WI38 (cell line): ENCODE data around the gene PSMA7.

Source experiments
- H3K4me3 ChIP-seq: 2 replicates; pipeline ENCODE4 v1.5.1; 2011; ENCODE audit warnings: low read depth, mild to moderate bottlenecking, control low read depth, low read length
- TF ChIP-seq, protein P1 (sequence below): IDR thresholded peaks from 2 replicates; pipeline ENCODE4 v1.5.1; 2012; ENCODE audit warnings: low read depth, mild to moderate bottlenecking, control low read depth, low read length

The PSMA7 gene

DNA sequence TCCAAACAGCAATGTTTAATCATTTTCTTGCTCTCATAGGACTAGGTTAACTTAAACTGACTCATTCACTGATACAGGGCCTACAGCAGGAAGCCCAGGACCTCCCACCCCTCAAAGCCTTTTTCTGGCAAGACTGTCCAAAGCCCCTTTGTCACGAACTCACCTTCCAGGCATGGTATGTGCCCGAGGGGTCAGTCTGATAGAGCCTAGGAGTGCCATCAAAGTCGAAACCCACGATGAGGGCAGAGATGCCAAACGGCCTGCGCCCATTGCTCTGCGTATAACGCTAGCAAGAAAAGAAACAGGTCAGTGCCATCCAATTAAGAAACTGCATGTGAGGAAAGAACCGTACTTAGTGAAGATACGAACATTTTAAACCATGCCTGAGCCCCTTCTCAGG is 4.3 kb downstream of the PSMA7 start:
- TF ChIP-seq, protein P1, sequence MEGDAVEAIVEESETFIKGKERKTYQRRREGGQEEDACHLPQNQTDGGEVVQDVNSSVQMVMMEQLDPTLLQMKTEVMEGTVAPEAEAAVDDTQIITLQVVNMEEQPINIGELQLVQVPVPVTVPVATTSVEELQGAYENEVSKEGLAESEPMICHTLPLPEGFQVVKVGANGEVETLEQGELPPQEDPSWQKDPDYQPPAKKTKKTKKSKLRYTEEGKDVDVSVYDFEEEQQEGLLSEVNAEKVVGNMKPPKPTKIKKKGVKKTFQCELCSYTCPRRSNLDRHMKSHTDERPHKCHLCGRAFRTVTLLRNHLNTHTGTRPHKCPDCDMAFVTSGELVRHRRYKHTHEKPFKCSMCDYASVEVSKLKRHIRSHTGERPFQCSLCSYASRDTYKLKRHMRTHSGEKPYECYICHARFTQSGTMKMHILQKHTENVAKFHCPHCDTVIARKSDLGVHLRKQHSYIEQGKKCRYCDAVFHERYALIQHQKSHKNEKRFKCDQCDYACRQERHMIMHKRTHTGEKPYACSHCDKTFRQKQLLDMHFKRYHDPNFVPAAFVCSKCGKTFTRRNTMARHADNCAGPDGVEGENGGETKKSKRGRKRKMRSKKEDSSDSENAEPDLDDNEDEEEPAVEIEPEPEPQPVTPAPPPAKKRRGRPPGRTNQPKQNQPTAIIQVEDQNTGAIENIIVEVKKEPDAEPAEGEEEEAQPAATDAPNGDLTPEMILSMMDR: no peak
- no peak overlapping the region for H3K4me3 ChIP-seq

DNA sequence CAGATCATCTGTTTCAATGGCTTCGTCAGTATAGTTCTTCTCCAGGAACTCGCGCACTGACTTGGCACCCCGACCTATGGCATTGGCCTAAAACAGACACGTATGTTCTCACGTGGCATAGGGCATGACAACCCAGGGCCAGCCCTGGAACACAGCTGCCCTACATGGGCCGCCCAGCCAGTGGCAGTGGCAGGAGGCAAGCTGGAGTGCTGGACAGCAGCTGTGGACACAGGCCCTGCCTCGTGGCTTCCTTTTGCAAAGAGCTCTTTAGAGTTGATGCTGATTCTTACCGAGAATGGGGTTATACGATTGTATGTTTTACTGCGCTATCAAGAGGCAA is 5.0 kb downstream of the PSMA7 start:
- TF ChIP-seq, protein P1: no peak
- no peak overlapping the region for H3K4me3 ChIP-seq

DNA sequence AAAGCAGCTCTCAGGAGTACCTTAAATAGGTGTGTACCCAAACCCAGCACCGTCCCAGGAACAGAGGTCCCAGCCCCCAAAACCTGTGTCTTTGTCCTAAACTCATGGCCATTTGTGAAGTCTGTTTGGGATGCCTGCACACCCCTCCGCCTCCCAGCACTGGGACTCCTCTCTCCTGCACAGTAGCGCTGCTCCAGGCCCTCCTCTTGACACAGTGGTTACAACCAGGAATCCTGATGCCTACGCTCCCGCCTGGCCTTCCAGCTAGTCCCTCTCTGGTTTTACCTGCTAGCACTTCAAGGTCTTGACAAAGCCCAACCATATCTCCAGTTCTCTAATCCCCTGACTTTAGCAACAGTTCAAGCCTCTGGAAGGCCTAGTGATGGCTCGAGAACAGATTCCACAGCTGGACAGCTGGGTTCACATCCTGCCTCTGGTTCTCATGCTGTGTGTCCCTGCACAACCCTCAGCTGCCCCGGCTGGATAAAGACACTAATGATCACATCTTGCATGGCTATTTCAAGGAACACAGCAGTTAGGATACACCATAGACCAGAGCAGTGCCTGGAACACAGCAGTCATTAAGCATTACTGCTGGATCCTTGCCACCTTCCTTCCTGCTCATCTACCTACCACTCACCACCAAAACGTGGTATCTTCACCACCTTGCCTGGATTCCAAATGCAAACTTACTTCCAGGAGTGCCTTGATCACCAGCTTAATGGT is 5.6 kb downstream of the PSMA7 start:
- TF ChIP-seq, protein P1: no peak
- no peak overlapping the region for H3K4me3 ChIP-seq

DNA sequence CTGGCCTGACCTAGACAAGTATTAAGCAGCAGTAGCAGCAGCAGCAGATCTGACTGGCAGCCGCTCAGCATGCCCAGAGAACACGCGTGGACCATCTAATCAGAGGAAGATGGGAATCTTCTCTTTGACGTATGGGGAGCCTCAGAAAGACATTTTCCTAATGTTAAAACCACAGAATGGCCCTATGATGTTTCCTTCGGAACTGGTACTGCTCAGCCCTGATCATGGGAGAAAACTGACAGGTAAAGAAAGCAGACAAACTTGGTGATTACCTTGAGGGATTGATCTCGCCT is 6.2 kb downstream of the PSMA7 start:
- H3K4me3 ChIP-seq: no peak overlapping the region
- TF ChIP-seq, protein P1: no peak

DNA sequence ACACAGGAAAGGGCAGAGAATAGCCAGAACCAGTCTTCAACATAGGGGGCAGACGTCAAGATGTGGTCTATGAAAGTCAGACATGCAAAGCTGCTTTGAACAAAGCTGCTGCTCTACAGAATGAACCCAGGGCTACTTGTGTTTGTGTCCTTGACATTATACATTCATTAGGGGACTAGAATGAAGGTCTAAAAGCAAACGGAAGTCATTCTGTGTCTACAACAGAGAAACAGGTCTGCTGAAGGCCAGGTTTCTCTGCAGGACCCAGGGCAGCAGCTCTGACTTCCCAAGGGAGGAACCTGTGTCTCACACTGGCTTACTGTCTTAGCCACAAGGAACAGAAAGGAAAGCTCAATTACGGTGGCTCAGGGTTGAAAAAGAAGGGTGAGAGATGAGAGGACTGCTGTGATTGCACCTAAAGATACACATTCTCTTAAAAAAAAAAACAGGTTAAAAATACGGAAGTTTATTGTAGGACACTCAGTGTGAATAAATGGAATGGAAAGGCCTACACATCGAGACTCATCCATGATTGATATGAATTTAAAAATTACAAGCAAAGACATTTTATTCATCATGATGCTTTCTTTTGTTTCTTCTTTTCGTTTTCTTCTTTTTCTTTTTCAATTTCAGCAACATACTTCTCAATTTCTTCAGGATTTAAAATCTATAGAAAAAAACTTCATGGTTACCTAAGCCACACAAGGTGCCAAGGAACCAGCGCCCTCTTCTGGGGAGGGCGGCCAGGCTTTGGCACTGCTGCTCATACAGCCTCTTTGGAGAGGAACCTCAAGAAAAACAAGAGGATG is 6.7 kb downstream of the PSMA7 start:
- no peak overlapping the region for H3K4me3 ChIP-seq
- TF ChIP-seq, protein P1: peak; percentile 84

DNA sequence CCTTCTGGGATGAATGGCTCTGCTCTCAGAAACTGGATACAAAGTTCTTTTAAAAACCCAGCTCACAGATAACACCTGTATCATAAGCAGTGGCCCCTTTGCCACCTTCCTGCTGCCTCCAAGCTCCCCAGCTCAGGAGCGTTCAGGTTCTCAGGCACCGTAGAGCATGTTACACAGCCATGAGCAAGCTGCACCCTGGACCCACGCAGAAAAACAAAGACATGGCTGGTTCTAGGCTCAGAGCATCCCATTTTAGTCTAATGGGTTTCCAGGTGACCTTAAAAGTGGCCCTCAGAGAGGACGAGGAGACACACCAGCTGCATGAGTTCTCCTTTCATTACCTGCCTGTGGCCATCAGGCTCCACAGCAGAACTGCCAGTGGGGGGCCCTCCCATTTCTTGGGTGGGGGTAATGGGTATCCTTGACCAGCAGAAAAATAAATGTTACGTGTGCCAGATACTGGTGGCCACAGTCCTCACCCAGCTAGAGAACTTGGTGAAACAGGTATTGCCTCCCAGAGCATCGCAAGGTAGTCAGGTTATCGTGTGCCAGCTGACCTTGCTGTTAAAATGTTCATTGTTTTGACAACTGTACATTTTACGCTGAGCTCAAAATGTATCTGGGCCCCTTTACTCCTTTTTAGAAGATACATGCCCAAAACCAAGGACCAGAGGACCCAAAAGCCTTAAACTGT is 7.5 kb downstream of the PSMA7 start:
- TF ChIP-seq, protein P1: no peak
- H3K4me3 ChIP-seq: no peak overlapping the region

DNA sequence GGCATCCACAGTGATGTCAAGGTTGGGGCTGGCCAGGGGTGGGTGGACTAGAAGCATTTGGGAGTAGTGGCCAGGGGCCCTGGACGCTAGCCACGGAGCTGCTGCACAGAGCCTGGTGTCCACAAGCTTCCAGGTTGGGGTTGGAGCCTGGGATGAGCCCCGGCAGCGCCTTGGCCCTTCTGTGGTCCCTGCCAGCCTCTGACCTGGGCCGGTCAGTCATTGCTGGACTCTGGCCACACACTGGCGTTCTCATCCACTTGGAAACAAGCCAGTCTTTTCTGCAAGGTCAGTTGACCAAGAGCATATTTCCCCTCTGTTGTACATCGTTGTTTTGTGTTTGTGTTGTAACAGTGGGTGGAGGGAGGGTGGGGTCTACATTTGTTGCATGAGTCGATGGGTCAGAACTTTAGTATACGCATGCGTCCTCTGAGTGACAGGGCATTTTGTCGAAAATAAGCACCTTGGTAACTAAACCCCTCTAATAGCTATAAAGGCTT is 8.4 kb downstream of the PSMA7 start:
- H3K4me3 ChIP-seq: no peak overlapping the region
- TF ChIP-seq, protein P1: no peak
